K562 (cell line): Measurements from ENCODE around the gene CASP6. TPM values are rescaled to one million over a fixed set of nuclear protein-coding genes. Genes with fewer than 3 reads are reported as not detected.

Source experiments
- ATAC-seq: fragments of 200-7000 bp; cut with Tn5 transposase; 3 replicates; pipeline ENCODE4 v1.9.1; 2020; ENCODE audit warnings: moderate library complexity
- BruUV-seq: library from RNA; stranded (reverse); fragments of 400-500 nt; replicated peaks from 2 replicates; lab custom pipeline; 2021; lab: Mats Ljungman, UMichigan
- CTCF ChIA-PET: fragments of 300-600 bp; formaldehyde crosslinking; extraction: SDS; loops from one replicate; lab custom pipeline; 2021; ENCODE audit warnings: low intra/inter-chr PET ratio; lab: Yijun Ruan, JAX
- POLR2A ChIA-PET: fragments of 300-600, 350-650 bp; sonication (Branson Sonifier 250); formaldehyde crosslinking; extraction: SDS; loops from one replicate; lab custom pipeline; 2021; ENCODE audit warnings: antibody characterized with exemption, inconsistent platforms; lab: Yijun Ruan, JAX
- DNase-seq, 4 experiments: peaks; one replicate each; pipeline versions ENCODE4 v3.0.0 to v3.0.0-alpha.2; 2011 to 2018; ENCODE audit warnings: low spot score in 3 of 4, mixed read lengths in 3 of 4; ENCODE audit errors: extremely low read depth in 1 of 4
- FAIRE-seq: peaks from 2 replicates; lab custom pipeline; 2011; peaks lifted over from hg19 to GRCh38; lab: Jason Lieb, UNC
- H2AFZ ChIP-seq: 2 replicates; pipeline ENCODE4 v1.6.0; 2011; ENCODE audit warnings: low read depth, low read length, control low read depth, inconsistent platforms
- H3K27ac ChIP-seq: fragments of 200-600 bp; 3 replicates; pipeline ENCODE4 v1.8.0; 2011; ENCODE audit warnings: low read depth, mild to moderate bottlenecking, control low read depth, inconsistent platforms, low read length, moderate library complexity, mixed read lengths; ENCODE audit errors: extremely low read depth
- H3K27me3 ChIP-seq, 2 experiments: fragments of 300-600 bp in 1 of 2; 2 replicates in 1 of 2; 3 replicates in 1 of 2; pipeline versions ENCODE4 v1.6.0 to v1.8.0; 2011; ENCODE audit warnings: inconsistent platforms in 2 of 2, low read length in 2 of 2, mild to moderate bottlenecking in 1 of 2, mixed read lengths in 1 of 2, moderate library complexity in 1 of 2; ENCODE audit not compliant: control insufficient read depth in 2 of 2, insufficient read depth in 2 of 2
- H3K36me3 ChIP-seq: fragments of 300-600 bp; 3 replicates; pipeline ENCODE4 v1.8.0; 2011; ENCODE audit warnings: mild to moderate bottlenecking, low read length, inconsistent platforms; ENCODE audit not compliant: control insufficient read depth, insufficient read depth
- H3K4me1 ChIP-seq, 2 experiments: fragments of 200-600 bp in 1 of 2; replicated peaks in 1 of 2; 2 replicates in 1 of 2; 3 replicates in 1 of 2; pipeline versions ENCODE4 v1.5.1 to v1.8.0; 2011; ENCODE audit warnings: inconsistent platforms in 2 of 2, low read length in 2 of 2, mild to moderate bottlenecking in 1 of 2, mixed read lengths in 1 of 2, moderate library complexity in 1 of 2; ENCODE audit not compliant: control insufficient read depth in 2 of 2, insufficient read depth in 2 of 2
- H3K4me2 ChIP-seq: 2 replicates; pipeline ENCODE4 v1.6.1; 2011; ENCODE audit warnings: low read length, control low read depth, inconsistent platforms, mixed read lengths; ENCODE audit not compliant: insufficient read depth
- H3K4me3 ChIP-seq: fragments of 200-600 bp; sonication (generic), shearing (Covaris generic); 2 replicates; pipeline ENCODE4 v1.5.1; 2016; ENCODE audit warnings: control low read depth, inconsistent platforms
- H3K79me2 ChIP-seq: fragments of 200-600 bp; 3 replicates; pipeline ENCODE4 v1.8.0; 2011; ENCODE audit warnings: low read length, inconsistent platforms; ENCODE audit not compliant: control insufficient read depth, insufficient read depth
- H3K9ac ChIP-seq, 2 experiments: 2 replicates each; pipeline versions ENCODE4 v1.6.0 to v1.6.1; 2011; ENCODE audit warnings: low read depth in 2 of 2, low read length in 2 of 2, control low read depth in 1 of 2, inconsistent platforms in 1 of 2, mild to moderate bottlenecking in 1 of 2, mixed read lengths in 1 of 2; ENCODE audit not compliant: insufficient read depth in 1 of 2
- H3K9me1 ChIP-seq: one replicate; pipeline ENCODE4 v1.6.0; 2011; ENCODE audit warnings: inconsistent platforms, mild to moderate bottlenecking, low read length, moderate library complexity; ENCODE audit not compliant: control insufficient read depth, insufficient read depth
- H3K9me3 ChIP-seq: replicated peaks from 2 replicates; pipeline ENCODE4 v1.5.1; 2011; ENCODE audit warnings: low read depth, low read length, inconsistent platforms; ENCODE audit not compliant: control insufficient read depth, insufficient read depth
- H4K20me1 ChIP-seq: replicated peaks from 2 replicates; pipeline ENCODE4 v1.6.1; 2011; ENCODE audit warnings: low read length, inconsistent platforms, mixed read lengths; ENCODE audit not compliant: control insufficient read depth, insufficient read depth
- REST ChIP-seq, 2 experiments: fragments of 450-650 bp; formaldehyde crosslinking in 1 of 2; IDR thresholded peaks; 2 replicates each; pipeline versions ENCODE4 v1.4.0 to v1.6.1; 2014 to 2020; ENCODE audit warnings: mild to moderate bottlenecking in 2 of 2, borderline replicate concordance in 1 of 2, low read depth in 1 of 2
- ZNF407 ChIP-seq: fragments of 450-650 bp; IDR thresholded peaks from 2 replicates; pipeline ENCODE4 v1.6.1; 2016; ENCODE audit warnings: low read depth
- ZNF707 ChIP-seq: fragments of 250-450 bp; sonication (Bioruptor Pico); conservative IDR thresholded peaks from 2 replicates; pipeline ENCODE4 v1.8.0; 2022; ENCODE audit warnings: inconsistent platforms, mild to moderate bottlenecking, moderate library complexity
- WGBS: fragments of 100-300 bp; shearing (Covaris generic); methylation state at CpG from one replicate; pipeline ENCODE4 v1.1.6; 2016; ENCODE audit warnings: low coverage, mixed read lengths; ENCODE audit not compliant: insufficient coverage; ENCODE audit errors: missing lambda C conversion rate; 5-methylcytosine and 5-hydroxymethylcytosine counted together
- in situ Hi-C: fragments of 300-500 bp; cut with MboI; formaldehyde crosslinking; loops from 4 replicates; pipeline ENCODE4 v1.15.0; 2018; ENCODE audit warnings: inconsistent platforms, mixed read lengths
- intact Hi-C: fragments of 100-400 bp; cut with micrococcal nuclease; formaldehyde crosslinking; loops from 2 replicates; pipeline ENCODE4 v1.14.2; 2022
- polyA plus RNA-seq, 8 experiments: library from polyadenylated mRNA; depleted of rRNA in 4 of 8; stranded (reverse) in 5 of 8; unstranded in 3 of 8; fragments of >200 nt; fragmentation: Nextera tagmentation in 2 of 8; fragmentation: Illumina TruSeq in 1 of 8; extraction: Ambion mirVana in 2 of 8; extraction: Trizol in 1 of 8; gene quantifications; 2 replicates each; pipeline versions ENCODE4 v1.2.1 to v1.2.3, GENCODE V29; 2011 to 2014; ENCODE audit warnings: inconsistent platforms in 1 of 8, missing spikeins in 1 of 8
- total RNA-seq, 7 experiments: library from RNA; depleted of rRNA in 6 of 7; stranded (reverse); fragments of >200 nt in 6 of 7; fragmentation: Illumina TruSeq in 2 of 7; extraction: Trizol in 2 of 7; gene quantifications; 2 replicates each; pipeline versions ENCODE4 v1.2.1 to v1.2.3, GENCODE V29; 2011 to 2021; ENCODE audit warnings: low replicate concordance in 1 of 7

Gene CASP6
- total and polyA plus RNA-seq, 9 of the 15 experiments (the other 6 are each of a cell fraction or from before 2014, with no cell fraction given): 20.8 to 72.7 (median 39.1) TPM

GRCh38 chr4:109676886-109677285 is 26.4 kb downstream of the CASP6 start (continued):
- TF ChIP-seq REST (IDR thresholded peaks at IDR 0.05; ENCODE audit: borderline replicate concordance): peak; percentile 40; the same call in 1 of the 2 replicates
- no peak for TF ChIP-seq REST (CRISPR knock-in tag; IDR thresholded peaks at IDR 0.05; ENCODE audit: low read depth)

GRCh38 chr4:109675843-109676242 is 27.4 kb downstream of the CASP6 start:
- H3K27me3 ChIP-seq: no peaks in the 10 kb centered on the region
- BruUV-seq: no TSS peak
- H3K27ac ChIP-seq: no peak overlapping the region
- no peaks in the 10 kb centered on the region for H3K9me1 ChIP-seq
- H4K20me1 ChIP-seq: no peaks in the 10 kb centered on the region
- H3K79me2 ChIP-seq: no peaks in the 10 kb centered on the region
- H3K9ac ChIP-seq: no peak overlapping the region
- WGBS: 24% methylated on average over 1 of the region's 1 CpG
- TF ChIP-seq ZNF407 (no peak), ZNF707 (CRISPR knock-in tag) (peak; percentile 67)
- no peaks in the 10 kb centered on the region for H3K4me1 ChIP-seq
- no peak overlapping the region for H2AFZ ChIP-seq
- FAIRE-seq (no peak), ATAC-seq (no peak), DNase-seq (no peak)
- CTCF ChIA-PET: no interaction called here
- no peak overlapping the region for H3K4me3 ChIP-seq
- H3K36me3 ChIP-seq: no peaks in the 10 kb centered on the region
- H3K4me2 ChIP-seq: no peak overlapping the region
- in situ Hi-C loops (no loop called here), intact Hi-C loops (no loop called here)
- POLR2A ChIA-PET: no interaction called here
- H3K9me3 ChIP-seq: peaks cover 2% of the 10 kb centered on the region; the same call in 1 of the 2 replicates
